Lung (tissue), 12 donors: ENCODE results near the gene ANKRD42. TPM values are rescaled to one million over a fixed set of nuclear protein-coding genes. Genes with fewer than 3 reads are reported as not detected.

Source experiments
- ATAC-seq: fragments of 200-7000 bp; cut with Tn5 transposase; one replicate; pipeline ENCODE4 v1.9.1; 2020; ENCODE audit warnings: moderate number of reproducible peaks; ENCODE audit not compliant: insufficient read depth, low FRiP score
- DNase-seq, 3 donors: peaks; one replicate each; pipeline ENCODE4 v3.0.0-alpha.2; 2013 to 2017
- H3K27ac ChIP-seq, 2 donors: one replicate each; pipeline ENCODE4 v1.5.1; 2013; ENCODE audit warnings: mild to moderate bottlenecking in 2 of 2, moderate library complexity in 2 of 2, control low read depth in 1 of 2, inconsistent platforms in 1 of 2, low read depth in 1 of 2, low read length in 1 of 2
- H3K27me3 ChIP-seq, 3 donors: one replicate each; pipeline ENCODE4 v1.5.1; 2013; ENCODE audit warnings: low read length in 2 of 3; ENCODE audit not compliant: control insufficient read depth in 3 of 3, insufficient read depth in 3 of 3
- H3K36me3 ChIP-seq, 4 donors: one replicate each; pipeline ENCODE4 v1.5.1; 2013; ENCODE audit warnings: low read length in 4 of 4, mild to moderate bottlenecking in 1 of 4, moderate library complexity in 1 of 4; ENCODE audit not compliant: control insufficient read depth in 4 of 4, insufficient read depth in 4 of 4
- H3K4me1 ChIP-seq, 5 donors: one replicate each; pipeline ENCODE4 v1.5.1; 2013; ENCODE audit warnings: low read length in 5 of 5, mild to moderate bottlenecking in 2 of 5, moderate library complexity in 1 of 5; ENCODE audit not compliant: control insufficient read depth in 5 of 5, insufficient read depth in 5 of 5
- H3K4me3 ChIP-seq: one replicate; pipeline ENCODE4 v1.5.1; 2013; ENCODE audit warnings: mild to moderate bottlenecking, control low read depth, moderate library complexity
- H3K9ac ChIP-seq, 2 donors: one replicate each; pipeline ENCODE4 v1.5.1; 2013; ENCODE audit warnings: low read length in 2 of 2, control low read depth in 1 of 2; ENCODE audit not compliant: insufficient read depth in 1 of 2
- H3K9me3 ChIP-seq, 4 donors: one replicate each; pipeline ENCODE4 v1.5.1; 2013; ENCODE audit warnings: low read length in 3 of 4, mild to moderate bottlenecking in 1 of 4, moderate library complexity in 1 of 4; ENCODE audit not compliant: control insufficient read depth in 4 of 4, insufficient read depth in 3 of 4
- CTCF ChIP-seq: IDR thresholded peaks from 2 replicates; pipeline ENCODE4 v1.5.1; 2012; ENCODE audit warnings: mild to moderate bottlenecking; ENCODE audit errors: control extremely low read depth, extremely low read depth
- WGBS, 2 donors: extraction: QIAGEN DNeasy Blood & Tissue Kit; methylation state at CpG; one replicate each; pipeline ENCODE4 v1.1.7; 2013; 5-methylcytosine and 5-hydroxymethylcytosine counted together
- polyA plus RNA-seq, 2 donors: library from polyadenylated mRNA; stranded (reverse); fragments of 200-250 nt; gene quantifications; one replicate each; pipeline ENCODE4 v1.2.1, GENCODE V29; 2013
- total RNA-seq, 2 donors: library from RNA; depleted of rRNA in 1 of 2; stranded (reverse); fragments of >200 nt in 1 of 2; gene quantifications; one replicate each; pipeline ENCODE4 v1.2.1, GENCODE V29; 2014 to 2021
- donor health status: control.
- donor health status: control.
- donor health status: Bipolar disorder and iron deficiency.
- donor health status: healthy.
- donor health status: DM: yes; HTN: yes; CAD: no.

The ANKRD42 gene
- total and polyA plus RNA-seq, 4 donors = 7.5 to 20.3 (median 12.5) TPM

DNA sequence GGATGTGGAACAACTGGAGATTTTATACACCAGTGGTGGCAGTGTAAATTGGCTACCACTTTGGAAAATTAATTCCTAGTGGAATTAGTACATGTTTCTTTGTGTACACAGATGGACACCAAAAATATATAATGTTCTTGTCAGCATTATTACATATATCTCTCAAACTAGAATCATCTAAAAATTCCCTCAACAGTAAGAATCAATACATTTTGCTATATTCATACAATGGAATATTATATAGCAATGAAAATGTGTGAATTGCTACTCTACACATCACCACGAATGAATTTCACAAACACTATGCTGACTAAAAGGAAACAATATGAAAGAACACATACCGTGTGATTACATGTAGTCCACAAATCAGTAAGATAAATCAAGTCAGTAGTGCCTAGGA, 58.8 kb downstream of the ANKRD42 start:
- H3K4me1 ChIP-seq = no peaks in the 10 kb centered on the region
- no peak overlapping the region for H3K9ac ChIP-seq
- no peak overlapping the region for H3K4me3 ChIP-seq
- no peak for DNase-seq
- no peak for ATAC-seq
- H3K27ac ChIP-seq = no peak overlapping the region
- TF ChIP-seq CTCF = no peak
- H3K27me3 ChIP-seq = no peaks in the 10 kb centered on the region
- no peaks in the 10 kb centered on the region for H3K9me3 ChIP-seq
- WGBS, 2 donors = 96 to 99% methylated on average over 2 of the region's 2 CpGs
- no peaks in the 10 kb centered on the region for H3K36me3 ChIP-seq

DNA sequence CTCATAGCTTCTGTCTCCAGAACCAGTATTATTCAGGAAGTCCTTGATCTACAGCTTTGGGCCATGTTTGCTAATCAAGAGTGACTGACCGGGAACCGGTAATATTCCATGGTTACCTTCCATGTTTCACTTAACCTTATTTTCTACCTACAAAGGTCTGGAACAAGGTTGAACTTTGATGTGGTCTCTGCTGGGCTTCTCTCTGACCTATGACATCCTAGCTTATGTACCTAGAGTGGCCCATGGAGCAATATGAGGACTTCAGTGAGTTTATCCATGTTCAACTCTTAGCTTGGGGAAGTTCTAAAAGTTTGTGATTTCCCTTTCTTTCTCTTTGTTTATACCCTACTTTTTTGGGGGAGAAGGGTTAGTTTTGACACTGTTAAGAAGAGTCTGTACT, 59.4 kb downstream of the ANKRD42 start:
- no peaks in the 10 kb centered on the region for H3K9me3 ChIP-seq
- no peak for TF ChIP-seq CTCF
- ATAC-seq = no peak
- H3K27me3 ChIP-seq = no peaks in the 10 kb centered on the region
- H3K27ac ChIP-seq = no peak overlapping the region
- H3K4me3 ChIP-seq = no peak overlapping the region
- 99 to 100% methylated on average over 2 of the region's 2 CpGs for WGBS, 2 donors
- no peak overlapping the region for H3K9ac ChIP-seq
- DNase-seq = no peak
- no peaks in the 10 kb centered on the region for H3K4me1 ChIP-seq
- H3K36me3 ChIP-seq = peaks cover 0 to 2% (median 0%) of the 10 kb centered on the region in 4 donors

DNA sequence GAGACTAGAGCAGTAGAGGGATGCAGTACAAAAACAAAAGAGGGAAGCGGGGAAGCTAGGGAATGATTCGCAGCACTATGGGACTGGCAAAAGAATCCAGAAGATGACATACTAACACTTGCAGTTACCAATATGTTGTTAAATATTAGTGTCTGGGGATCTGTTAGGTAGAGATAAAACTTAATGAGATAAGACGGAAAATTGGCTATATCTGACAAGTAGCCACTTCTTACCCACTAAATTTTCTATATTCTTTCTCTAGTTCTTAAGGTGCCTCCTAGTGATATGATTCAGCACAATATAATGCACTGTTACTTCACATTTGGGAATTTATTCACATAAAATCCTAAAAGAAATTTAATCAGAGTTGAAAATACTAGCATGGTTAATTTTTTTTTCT, 61.9 kb downstream of the ANKRD42 start:
- peaks cover 0 to 7% (median 5%) of the 10 kb centered on the region in 4 donors for H3K36me3 ChIP-seq
- H3K27me3 ChIP-seq = no peaks in the 10 kb centered on the region
- 97% methylated on average over 3 of the region's 3 CpGs for WGBS, 2 donors
- H3K9me3 ChIP-seq = no peaks in the 10 kb centered on the region
- no peak overlapping the region for H3K9ac ChIP-seq
- no peaks in the 10 kb centered on the region for H3K4me1 ChIP-seq
- ATAC-seq (no peak), DNase-seq (no peak)
- no peak overlapping the region for H3K27ac ChIP-seq
- TF ChIP-seq CTCF = no peak
- no peak overlapping the region for H3K4me3 ChIP-seq
